SW 1271 (cell line): ENCODE measurements around the gene BAG1.

Experiments used
- DNase-seq, 2 experiments: peaks; one replicate each; lab custom pipeline; 2025; lab: John Stamatoyannopoulos, UW

BAG1 gene

DNA sequence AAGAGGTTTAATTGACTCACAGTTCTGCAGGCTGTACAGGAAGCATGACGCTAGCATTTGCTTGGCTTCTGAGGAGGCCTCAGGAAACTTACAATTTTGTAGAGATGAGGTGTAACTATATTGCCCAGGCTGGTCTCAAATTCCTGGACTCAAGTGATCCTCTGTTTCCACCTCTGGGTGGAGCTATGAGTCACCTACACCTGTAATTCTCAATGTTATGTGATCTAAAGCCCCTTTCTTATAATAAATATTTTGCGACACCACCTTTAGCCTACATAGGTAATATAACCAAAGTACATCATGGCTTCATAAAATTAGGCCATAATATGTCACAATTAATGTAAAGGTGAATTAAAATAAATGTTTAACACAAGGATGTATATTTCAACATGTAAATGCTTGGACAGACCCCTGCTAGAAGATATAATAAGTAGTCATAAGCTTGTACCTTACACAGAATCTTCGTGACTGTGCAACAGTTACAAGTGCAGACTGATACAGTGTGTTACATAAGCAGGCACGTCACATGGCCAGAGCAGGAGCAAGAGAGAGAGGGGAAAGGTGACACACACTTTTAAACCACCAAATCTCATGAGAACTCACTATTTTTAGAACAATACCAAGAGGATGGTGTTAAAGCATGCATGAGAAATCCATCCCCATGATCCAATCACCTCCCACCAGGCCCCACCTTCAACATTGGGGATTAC, 54.3 kb downstream of the BAG1 start:
- no peak for DNase-seq

DNA sequence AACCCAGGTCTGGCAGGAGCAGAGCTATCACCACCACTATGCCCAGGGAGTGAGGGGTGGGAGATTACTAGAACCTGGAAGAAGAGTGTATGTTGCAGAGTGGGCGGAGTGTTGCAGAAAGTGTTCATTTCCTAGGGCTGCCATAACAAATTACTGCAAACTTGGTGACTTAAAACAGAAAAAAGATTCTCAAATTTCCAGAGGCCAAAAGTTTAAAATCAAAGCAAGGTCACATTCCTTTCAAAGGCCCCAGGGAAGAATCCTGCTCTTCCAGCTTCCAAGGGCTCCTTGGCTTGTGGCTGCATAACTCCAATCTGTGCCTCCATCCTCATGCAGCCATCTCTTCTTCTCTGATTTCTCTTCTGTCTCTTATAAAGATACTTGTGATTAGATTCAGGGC, 55.1 kb downstream of the BAG1 start:
- no peak for DNase-seq

DNA sequence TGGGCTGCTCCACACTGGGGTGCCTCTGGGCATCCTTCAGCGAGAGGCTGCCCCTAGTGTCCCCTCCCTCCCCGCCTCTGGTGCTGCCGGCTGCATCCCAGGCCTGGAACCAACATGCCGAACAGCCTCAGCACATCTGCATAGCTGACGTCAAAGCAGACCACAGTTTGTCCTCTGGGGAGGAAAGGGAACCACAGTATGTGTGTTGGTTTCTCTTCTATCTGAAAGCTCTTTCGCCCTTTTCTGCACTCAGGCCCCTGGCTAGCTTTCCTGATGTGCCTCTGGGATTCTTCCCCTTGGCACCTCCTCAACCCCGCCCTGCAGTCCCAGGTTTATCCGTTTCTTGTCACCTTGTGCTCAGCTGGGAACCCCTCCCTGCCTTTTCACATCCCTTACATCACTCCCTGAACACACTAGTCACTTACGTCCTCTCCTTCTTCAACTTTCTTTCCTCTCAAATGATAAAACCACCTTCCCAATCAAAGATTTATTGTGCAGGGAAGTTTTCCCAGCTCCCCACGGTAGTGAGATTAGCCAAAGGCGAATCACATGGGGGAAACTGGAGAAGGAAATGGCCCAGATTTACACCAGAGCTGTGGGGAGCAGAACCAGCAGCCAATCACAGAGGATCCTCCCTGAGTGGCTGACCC, 61.8 kb downstream of the BAG1 start:
- DNase-seq = no peak
